AG04449 (cell line): ENCODE data around the gene KRT32.

Experiments
- CTCF ChIA-PET: fragments of 350-600 bp; formaldehyde crosslinking; extraction: SDS; loops from one replicate; lab custom pipeline; 2021; ENCODE audit warnings: antibody characterized with exemption; lab: Yijun Ruan, JAX
- POLR2A ChIA-PET: fragments of 400-600, 350-600 bp; formaldehyde crosslinking; extraction: SDS; loops from one replicate; lab custom pipeline; 2020; ENCODE audit warnings: antibody characterized with exemption, inconsistent platforms; lab: Yijun Ruan, JAX
- DNase-seq: peaks from one replicate; pipeline ENCODE4 v3.0.0-alpha.2; 2010; ENCODE audit warnings: low read depth, low spot score
- H3K4me3 ChIP-seq: 2 replicates; pipeline ENCODE4 v1.5.1; 2011; ENCODE audit warnings: low read depth, mild to moderate bottlenecking, control low read depth, low read length
- CTCF ChIP-seq: IDR thresholded peaks from one replicate; pipeline ENCODE4 v1.5.1; 2011; ENCODE audit warnings: mild to moderate bottlenecking, moderate library complexity, low read length, control low read depth, inconsistent platforms; ENCODE audit not compliant: insufficient read depth; ENCODE audit errors: missing control alignments

Gene KRT32

DNA sequence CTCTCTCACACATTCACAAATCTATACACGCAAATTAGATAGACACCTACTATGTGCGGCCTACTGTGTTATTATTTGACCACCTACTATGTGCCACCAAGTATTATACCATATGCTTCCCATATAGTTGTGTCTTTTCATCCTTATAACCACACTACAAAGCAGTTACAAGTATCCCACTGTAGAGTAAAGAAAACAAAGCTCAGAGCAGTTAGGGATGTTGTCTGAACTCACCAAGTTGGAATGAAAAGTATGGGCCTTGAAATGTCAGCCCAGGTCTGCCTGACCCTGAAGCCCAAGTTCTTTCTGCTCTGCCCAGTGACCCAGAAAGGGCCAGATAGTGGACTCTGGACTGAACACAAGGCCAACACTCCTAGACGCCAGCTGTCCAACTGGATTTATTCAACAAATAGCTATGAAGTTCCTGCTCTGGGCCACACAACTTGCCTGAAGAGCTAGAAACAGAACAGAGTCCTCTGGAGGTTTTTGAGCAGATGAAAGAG, 51.3 kb downstream of the KRT32 start:
- no peak overlapping the region for H3K4me3 ChIP-seq
- ChIA-PET POLR2A (interaction anchor here (0.6 to 1.2 kb wide), 2 partner anchors 12 to 593 kb away, joined by 3 to 4 read pairs; partner anchors contain the start of gene KRT10), CTCF (interaction anchor here (0.8 to 1.3 kb wide), 5 partner anchors 12 to 232 kb away, joined by 3 to 6 read pairs (median 3); partner anchors contain the start of gene KRT34)
- no peak for DNase-seq
- no peak for TF ChIP-seq CTCF

GRCh38 chr17:41415411-41415810, 51.8 kb downstream of the KRT32 start:
- TF ChIP-seq CTCF = no peak
- ChIA-PET POLR2A (interaction anchor here (1.2 kb wide), 1 partner anchor 11 kb away, joined by 4 read pairs; no protein-coding TSS in a partner anchor), CTCF (interaction anchor here (1.1 to 1.3 kb wide), 4 partner anchors 12 to 233 kb away, joined by 3 to 6 read pairs (median 4); partner anchors contain the start of gene KRT34)
- H3K4me3 ChIP-seq = no peak overlapping the region
- no peak for DNase-seq

- H3K4me3 ChIP-seq = no peak overlapping the region
- TF ChIP-seq CTCF = no peak
- ChIA-PET POLR2A (interaction anchor here (1.4 kb wide), 1 partner anchor 10 kb away, joined by 4 read pairs; no protein-coding TSS in a partner anchor), CTCF (interaction anchor here (0.7 kb wide), 1 partner anchor 9 kb away, joined by 4 read pairs; no protein-coding TSS in a partner anchor)
- DNase-seq = no peak
These were observed 53.2 kb downstream of the KRT32 start for GRCh38 chr17:41413982-41414381.

GRCh38 chr17:41413353-41413957, 53.7 kb downstream of the KRT32 start:
- DNase-seq = no peak
- POLR2A ChIA-PET = interaction anchor here (1.4 kb wide), 1 partner anchor 10 kb away, joined by 4 read pairs; no protein-coding TSS in a partner anchor
- no peak overlapping the region for H3K4me3 ChIP-seq
- CTCF ChIA-PET = interaction anchor here (0.7 kb wide), 1 partner anchor 9 kb away, joined by 4 read pairs; no protein-coding TSS in a partner anchor
- TF ChIP-seq CTCF = no peak

- ChIA-PET CTCF (interaction anchor here (1.1 to 1.2 kb wide), 2 partner anchors 15 to 18 kb away, joined by 3 read pairs; no protein-coding TSS in a partner anchor), POLR2A (no interaction called here)
These were observed 55.9 kb downstream of the KRT32 start for GRCh38 chr17:41411072-41411840.

More at GRCh38 chr17:41411072-41411840, 55.9 kb downstream of the KRT32 start:
- TF ChIP-seq CTCF = no peak
- no peak overlapping the region for H3K4me3 ChIP-seq
- DNase-seq = no peak
